A549 (cell line): ENCODE data around the gene GNG14. TPM values are rescaled to one million over a fixed set of nuclear protein-coding genes. Genes with fewer than 3 reads are reported as not detected.

ENCODE experiments used
- ATAC-seq, 2 experiments: fragments of 200-7000 bp in 1 of 2; fragments of >200 bp in 1 of 2; cut with Nextera tagmentation in 1 of 2; cut with Tn5 transposase in 1 of 2; 3 replicates each; pipeline versions ENCODE4 v1.8.0 to v1.9.1; 2018 to 2020; ENCODE audit warnings: mild to moderate bottlenecking in 1 of 2, moderate library complexity in 1 of 2
- CTCF ChIA-PET: fragments of 300-600 bp; sonication (Branson Sonifier 250); formaldehyde crosslinking; extraction: SDS; loops from one replicate; lab custom pipeline; 2021; ENCODE audit warnings: antibody characterized with exemption, inconsistent platforms; lab: Yijun Ruan, JAX
- POLR2A ChIA-PET: fragments of 350-600 bp; formaldehyde crosslinking; extraction: SDS; loops from one replicate; lab custom pipeline; 2021; ENCODE audit warnings: antibody characterized with exemption, inconsistent platforms; lab: Yijun Ruan, JAX
- DNase-seq, 2 experiments: peaks; one replicate each; pipeline versions ENCODE4 v3.0.0 to v3.0.0-alpha.2; 2011 to 2016; ENCODE audit warnings: low read depth in 1 of 2, low spot score in 1 of 2
- FAIRE-seq: peaks from 2 replicates; lab custom pipeline; 2011; peaks lifted over from hg19 to GRCh38; lab: Jason Lieb, UNC
- H3K27ac ChIP-seq, 2 experiments: fragments of >200 bp; sonication (Bioruptor Twin); formaldehyde crosslinking; 3 replicates each; pipeline ENCODE4 v1.5.1; 2016 to 2017
- H3K4me1 ChIP-seq: fragments of >200 bp; sonication (Bioruptor Twin); formaldehyde crosslinking; 3 replicates; pipeline ENCODE4 v1.6.1; 2016
- H3K4me2 ChIP-seq: fragments of >200 bp; sonication (Bioruptor Twin); formaldehyde crosslinking; 3 replicates; pipeline ENCODE4 v1.6.1; 2016
- H3K4me3 ChIP-seq: fragments of >200 bp; sonication (Bioruptor Twin); formaldehyde crosslinking; 3 replicates; pipeline ENCODE4 v1.5.1; 2016
- H3K9me3 ChIP-seq: fragments of >200 bp; sonication (Bioruptor Twin); formaldehyde crosslinking; 3 replicates; pipeline ENCODE4 v1.6.1; 2016
- BHLHE40 ChIP-seq: IDR thresholded peaks from 2 replicates; pipeline ENCODE4 v1.6.1; 2012; ENCODE audit warnings: low read depth, low read length, inconsistent platforms
- CEBPB ChIP-seq, 2 experiments: fragments of >200 bp in 1 of 2; sonication (Bioruptor Twin) in 1 of 2; formaldehyde crosslinking in 1 of 2; IDR thresholded peaks; 2 replicates each; pipeline ENCODE4 v1.6.1; 2012 to 2016
- CHD4 ChIP-seq: fragments of 200-600 bp; sonication (generic); IDR thresholded peaks from 2 replicates; pipeline ENCODE4 v1.6.1; 2016; ENCODE audit warnings: antibody characterized with exemption, mild to moderate bottlenecking, borderline replicate concordance
- EHF ChIP-seq: fragments of 250-450 bp; sonication (Bioruptor Pico); IDR thresholded peaks from 2 replicates; pipeline ENCODE4 v1.5.0; 2020; ENCODE audit warnings: mild to moderate bottlenecking
- ESRRA ChIP-seq: fragments of 150-350 bp; IDR thresholded peaks from 2 replicates; pipeline ENCODE4 v1.6.1; 2014; ENCODE audit warnings: mild to moderate bottlenecking, low read length, borderline replicate concordance
- FOXS1 ChIP-seq: fragments of 250-450 bp; sonication (Bioruptor Pico); IDR thresholded peaks from 2 replicates; pipeline ENCODE4 v1.5.0; 2020; ENCODE audit warnings: mild to moderate bottlenecking, moderate library complexity
- HEYL ChIP-seq: fragments of 250-450 bp; sonication (Bioruptor Pico); IDR thresholded peaks from 2 replicates; pipeline ENCODE4 v1.8.0; 2021; ENCODE audit warnings: mild to moderate bottlenecking, moderate library complexity
- HOXB5 ChIP-seq: fragments of 250-450 bp; sonication (Bioruptor Pico); IDR thresholded peaks from 2 replicates; pipeline ENCODE4 v1.5.0; 2020; ENCODE audit warnings: mild to moderate bottlenecking, moderate library complexity
- JUN ChIP-seq, 2 experiments: fragments of >200 bp; sonication (Bioruptor Twin); formaldehyde crosslinking; IDR thresholded peaks; 2 replicates in 1 of 2; 3 replicates in 1 of 2; pipeline ENCODE4 v1.6.1; 2016 to 2017
- JUNB ChIP-seq: fragments of >200 bp; sonication (Bioruptor Twin); formaldehyde crosslinking; IDR thresholded peaks from 2 replicates; pipeline ENCODE4 v1.6.1; 2016
- NR3C1 ChIP-seq: fragments of >200 bp; sonication (Bioruptor Twin); formaldehyde crosslinking; IDR thresholded peaks from 3 replicates; pipeline ENCODE4 v1.6.1; 2017
- RCOR1 ChIP-seq: fragments of 150-350 bp; IDR thresholded peaks from 2 replicates; pipeline ENCODE4 v1.6.1; 2014; ENCODE audit warnings: antibody characterized with exemption, low read length, low read depth
- SMC3 ChIP-seq: fragments of >200 bp; sonication (Bioruptor Twin); formaldehyde crosslinking; IDR thresholded peaks from 3 replicates; pipeline ENCODE4 v1.6.1; 2018; ENCODE audit warnings: inconsistent platforms
- TFCP2L1 ChIP-seq: fragments of 250-450 bp; sonication (Bioruptor Pico); IDR thresholded peaks from 2 replicates; pipeline ENCODE4 v1.5.0; 2021; ENCODE audit warnings: mild to moderate bottlenecking
- ZFP36 ChIP-seq: fragments of 450-650 bp; IDR thresholded peaks from 2 replicates; pipeline ENCODE4 v1.6.1; 2014; ENCODE audit warnings: borderline replicate concordance; ENCODE audit not compliant: partially characterized antibody
- ZNF302 ChIP-seq: fragments of 250-450 bp; sonication (Bioruptor Pico); IDR thresholded peaks from 2 replicates; pipeline ENCODE4 v1.9.0; 2021; ENCODE audit warnings: inconsistent platforms, mild to moderate bottlenecking, moderate library complexity
- ZSCAN20 ChIP-seq: fragments of 250-450 bp; sonication (Bioruptor Pico); IDR thresholded peaks from 2 replicates; pipeline ENCODE4 v1.8.0; 2022; ENCODE audit warnings: mild to moderate bottlenecking, moderate library complexity
- WGBS: methylation state at CpG from one replicate; pipeline ENCODE4 v1.1.6; 2017; ENCODE audit errors: missing lambda C conversion rate; 5-methylcytosine and 5-hydroxymethylcytosine counted together
- polyA plus RNA-seq, 4 experiments: library from polyadenylated mRNA; depleted of rRNA in 3 of 4; stranded (reverse); fragments of >200 nt; fragmentation: RNase III in 1 of 4; extraction: RNeasy Plus Mini Kit Qiagen cat#74134 plus additional on column Dnase treatment in 1 of 4; gene quantifications; 2 replicates in 3 of 4; 3 replicates in 1 of 4; pipeline ENCODE4 v1.2.3, GENCODE V29; 2011 to 2017
- TF ChIP-seq, protein P1 (sequence below): fragments of 450-650 bp; IDR thresholded peaks from 2 replicates; pipeline ENCODE4 v1.6.1; 2014; ENCODE audit warnings: antibody characterized with exemption
- TF ChIP-seq, protein P2 (sequence below): fragments of 250-450 bp; sonication (Bioruptor Pico); IDR thresholded peaks from 2 replicates; pipeline ENCODE4 v1.5.0; 2020; ENCODE audit warnings: low read depth, mild to moderate bottlenecking, moderate library complexity
- TF ChIP-seq, protein P3 (sequence below): fragments of 200-600 bp; sonication (generic); IDR thresholded peaks from 2 replicates; pipeline ENCODE4 v1.6.1; 2016; ENCODE audit warnings: antibody characterized with exemption, mild to moderate bottlenecking, moderate library complexity
- TF ChIP-seq, protein P4 (sequence below): fragments of 150-350 bp; IDR thresholded peaks from 2 replicates; pipeline ENCODE4 v1.6.1; 2014; ENCODE audit warnings: low read depth, mild to moderate bottlenecking, low read length
- TF ChIP-seq, protein P5 (sequence below): fragments of >200 bp; sonication (Bioruptor Twin); formaldehyde crosslinking; IDR thresholded peaks from 2 replicates; pipeline ENCODE4 v1.6.1; 2016

Gene GNG14
- polyA plus RNA-seq, 2 of the 4 experiments (the other 2 are of a cell fraction) = not detected

DNA sequence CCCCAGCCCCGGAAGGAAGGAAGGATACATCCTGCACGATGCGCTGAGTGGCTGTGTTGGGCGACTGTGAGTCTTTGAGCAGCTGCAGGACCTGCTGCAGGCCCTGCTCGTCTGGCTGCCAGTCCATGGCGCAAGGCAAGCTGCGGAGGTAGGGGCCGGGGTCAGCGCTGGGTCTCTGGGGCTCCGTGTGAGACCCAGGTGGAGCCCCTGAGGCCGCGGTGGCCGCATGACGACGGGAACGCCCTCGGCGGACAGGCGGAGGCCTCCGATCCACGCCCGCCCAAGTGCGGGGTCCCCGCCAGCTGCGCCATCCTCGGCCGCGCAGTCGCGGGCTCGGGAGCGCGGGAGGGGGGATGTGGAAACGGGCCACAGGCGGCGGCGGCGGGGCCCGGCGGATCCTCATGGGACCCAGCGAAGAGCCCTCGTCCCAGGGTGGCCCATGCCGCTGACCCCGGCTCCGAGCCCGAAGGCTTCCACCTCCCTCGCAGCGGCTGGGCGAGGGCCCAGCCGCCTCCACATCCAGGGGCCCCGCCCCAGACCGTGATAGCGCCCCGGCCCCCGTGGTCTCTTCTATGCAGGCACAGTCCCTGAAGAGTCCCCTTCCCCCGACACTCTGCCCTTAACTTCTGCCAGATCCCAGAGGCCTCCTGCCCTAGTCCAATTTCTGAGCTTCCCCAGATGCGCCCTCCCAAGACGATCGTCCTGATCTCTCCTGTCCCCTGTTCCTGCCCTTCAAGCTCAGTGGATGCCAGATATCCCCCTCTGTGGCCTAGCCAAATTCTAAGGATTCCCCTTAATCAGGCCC lies 33.3 kb downstream of the GNG14 start (continued):
- TF ChIP-seq, protein P1, sequence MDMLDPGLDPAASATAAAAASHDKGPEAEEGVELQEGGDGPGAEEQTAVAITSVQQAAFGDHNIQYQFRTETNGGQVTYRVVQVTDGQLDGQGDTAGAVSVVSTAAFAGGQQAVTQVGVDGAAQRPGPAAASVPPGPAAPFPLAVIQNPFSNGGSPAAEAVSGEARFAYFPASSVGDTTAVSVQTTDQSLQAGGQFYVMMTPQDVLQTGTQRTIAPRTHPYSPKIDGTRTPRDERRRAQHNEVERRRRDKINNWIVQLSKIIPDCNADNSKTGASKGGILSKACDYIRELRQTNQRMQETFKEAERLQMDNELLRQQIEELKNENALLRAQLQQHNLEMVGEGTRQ = no peak
- no peak for TF ChIP-seq RCOR1
- TF ChIP-seq EHF (CRISPR knock-in tag) = no peak
- TF ChIP-seq ZSCAN20 (CRISPR knock-in tag) = no peak
- no peak for TF ChIP-seq HOXB5 (CRISPR knock-in tag)
- no peak for TF ChIP-seq SMC3
- TF ChIP-seq JUNB = no peak
- TF ChIP-seq CHD4 = no peak
- TF ChIP-seq ZFP36 = no peak
- TF ChIP-seq, protein P2, sequence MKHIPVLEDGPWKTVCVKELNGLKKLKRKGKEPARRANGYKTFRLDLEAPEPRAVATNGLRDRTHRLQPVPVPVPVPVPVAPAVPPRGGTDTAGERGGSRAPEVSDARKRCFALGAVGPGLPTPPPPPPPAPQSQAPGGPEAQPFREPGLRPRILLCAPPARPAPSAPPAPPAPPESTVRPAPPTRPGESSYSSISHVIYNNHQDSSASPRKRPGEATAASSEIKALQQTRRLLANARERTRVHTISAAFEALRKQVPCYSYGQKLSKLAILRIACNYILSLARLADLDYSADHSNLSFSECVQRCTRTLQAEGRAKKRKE (CRISPR knock-in tag) = no peak
- TF ChIP-seq, protein P3, sequence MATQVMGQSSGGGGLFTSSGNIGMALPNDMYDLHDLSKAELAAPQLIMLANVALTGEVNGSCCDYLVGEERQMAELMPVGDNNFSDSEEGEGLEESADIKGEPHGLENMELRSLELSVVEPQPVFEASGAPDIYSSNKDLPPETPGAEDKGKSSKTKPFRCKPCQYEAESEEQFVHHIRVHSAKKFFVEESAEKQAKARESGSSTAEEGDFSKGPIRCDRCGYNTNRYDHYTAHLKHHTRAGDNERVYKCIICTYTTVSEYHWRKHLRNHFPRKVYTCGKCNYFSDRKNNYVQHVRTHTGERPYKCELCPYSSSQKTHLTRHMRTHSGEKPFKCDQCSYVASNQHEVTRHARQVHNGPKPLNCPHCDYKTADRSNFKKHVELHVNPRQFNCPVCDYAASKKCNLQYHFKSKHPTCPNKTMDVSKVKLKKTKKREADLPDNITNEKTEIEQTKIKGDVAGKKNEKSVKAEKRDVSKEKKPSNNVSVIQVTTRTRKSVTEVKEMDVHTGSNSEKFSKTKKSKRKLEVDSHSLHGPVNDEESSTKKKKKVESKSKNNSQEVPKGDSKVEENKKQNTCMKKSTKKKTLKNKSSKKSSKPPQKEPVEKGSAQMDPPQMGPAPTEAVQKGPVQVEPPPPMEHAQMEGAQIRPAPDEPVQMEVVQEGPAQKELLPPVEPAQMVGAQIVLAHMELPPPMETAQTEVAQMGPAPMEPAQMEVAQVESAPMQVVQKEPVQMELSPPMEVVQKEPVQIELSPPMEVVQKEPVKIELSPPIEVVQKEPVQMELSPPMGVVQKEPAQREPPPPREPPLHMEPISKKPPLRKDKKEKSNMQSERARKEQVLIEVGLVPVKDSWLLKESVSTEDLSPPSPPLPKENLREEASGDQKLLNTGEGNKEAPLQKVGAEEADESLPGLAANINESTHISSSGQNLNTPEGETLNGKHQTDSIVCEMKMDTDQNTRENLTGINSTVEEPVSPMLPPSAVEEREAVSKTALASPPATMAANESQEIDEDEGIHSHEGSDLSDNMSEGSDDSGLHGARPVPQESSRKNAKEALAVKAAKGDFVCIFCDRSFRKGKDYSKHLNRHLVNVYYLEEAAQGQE = no peak

DNA sequence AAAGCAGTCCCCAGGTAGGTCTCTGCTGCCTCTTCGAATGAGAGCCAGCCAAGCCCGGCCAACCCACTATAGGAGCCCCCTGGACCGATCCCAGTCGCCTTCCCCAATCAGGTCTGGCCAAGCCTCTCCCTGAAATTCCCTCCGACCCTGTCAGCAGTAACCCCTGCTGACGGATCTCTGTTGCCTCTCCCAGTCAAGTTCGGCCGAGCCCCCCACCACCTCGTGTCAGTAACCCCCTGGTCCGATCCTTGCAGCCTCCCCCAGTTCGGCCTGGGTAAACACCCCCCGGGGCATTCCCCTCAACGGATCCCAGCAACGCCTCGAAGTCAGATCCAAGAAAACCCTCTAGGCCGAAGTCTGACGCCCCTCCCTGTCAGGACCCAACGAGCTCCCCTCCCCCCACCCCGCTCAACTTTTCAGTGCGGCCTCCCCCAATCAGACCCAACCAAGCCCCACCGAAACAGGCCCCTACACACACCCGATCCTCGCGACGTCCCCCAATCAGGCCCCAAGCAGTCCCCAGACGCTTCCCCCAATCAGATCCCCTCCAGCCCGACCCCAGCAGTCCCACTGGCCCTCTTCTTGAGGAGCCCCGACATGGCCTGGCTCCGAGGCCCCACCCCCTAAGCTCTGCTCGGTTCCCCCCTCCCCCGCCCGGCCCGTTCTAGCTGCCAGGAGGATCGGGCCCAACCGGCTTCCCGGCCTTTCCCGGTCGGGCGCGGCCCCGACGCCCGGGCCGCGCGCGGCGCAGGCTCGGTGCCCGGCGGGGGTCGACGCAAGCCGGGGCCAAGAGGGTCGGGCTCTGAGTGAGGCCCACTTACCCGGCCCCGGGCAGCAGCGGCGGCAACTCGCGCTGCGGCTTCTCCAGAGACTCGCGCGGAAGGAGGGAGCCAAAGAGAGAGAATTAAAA lies 34.1 kb downstream of the GNG14 start:
- CTCF ChIA-PET = interaction anchor here (0.9 to 3.3 kb wide), 6 partner anchors 12 to 74 kb away, joined by 4 to 11 read pairs (median 6); no protein-coding TSS in a partner anchor
- H3K4me2 ChIP-seq = peak overlapping the region; percentile 94
- POLR2A ChIA-PET = interaction anchor here (0.6 to 0.7 kb wide), 2 partner anchors 12 to 84 kb away, joined by 3 read pairs; partner anchors contain the start of gene TRIR
- FAIRE-seq (no peak), DNase-seq (peak; percentile 24 to 31), ATAC-seq (peak in 1 of 2 experiments; percentile 34; a peak in 3 of 6 replicates)
- H3K9me3 ChIP-seq = no peaks in the 10 kb centered on the region
- H3K4me1 ChIP-seq = peaks cover 10% of the 10 kb centered on the region; the same call in 1 of the 3 replicates
- peak overlapping the region; percentile 76 for H3K4me3 ChIP-seq
- no peak for TF ChIP-seq ZNF302 (CRISPR knock-in tag)
- no peak for TF ChIP-seq TFCP2L1 (CRISPR knock-in tag)
- no peak for TF ChIP-seq FOXS1 (CRISPR knock-in tag)
- TF ChIP-seq JUN (IDR thresholded peaks at IDR 0.05) = no peak; a peak in 1 of 5 replicates
- TF ChIP-seq, protein P4, sequence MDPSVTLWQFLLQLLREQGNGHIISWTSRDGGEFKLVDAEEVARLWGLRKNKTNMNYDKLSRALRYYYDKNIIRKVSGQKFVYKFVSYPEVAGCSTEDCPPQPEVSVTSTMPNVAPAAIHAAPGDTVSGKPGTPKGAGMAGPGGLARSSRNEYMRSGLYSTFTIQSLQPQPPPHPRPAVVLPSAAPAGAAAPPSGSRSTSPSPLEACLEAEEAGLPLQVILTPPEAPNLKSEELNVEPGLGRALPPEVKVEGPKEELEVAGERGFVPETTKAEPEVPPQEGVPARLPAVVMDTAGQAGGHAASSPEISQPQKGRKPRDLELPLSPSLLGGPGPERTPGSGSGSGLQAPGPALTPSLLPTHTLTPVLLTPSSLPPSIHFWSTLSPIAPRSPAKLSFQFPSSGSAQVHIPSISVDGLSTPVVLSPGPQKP = no peak
- no peak for TF ChIP-seq BHLHE40
- TF ChIP-seq ZSCAN20 (CRISPR knock-in tag) = no peak
- no peak for TF ChIP-seq HEYL (CRISPR knock-in tag)
- TF ChIP-seq, protein P5, sequence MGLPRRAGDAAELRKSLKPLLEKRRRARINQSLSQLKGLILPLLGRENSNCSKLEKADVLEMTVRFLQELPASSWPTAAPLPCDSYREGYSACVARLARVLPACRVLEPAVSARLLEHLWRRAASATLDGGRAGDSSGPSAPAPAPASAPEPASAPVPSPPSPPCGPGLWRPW = no peak
- no peak for TF ChIP-seq CEBPB (IDR thresholded peaks at IDR 0.05)
- TF ChIP-seq NR3C1 = no peak
- TF ChIP-seq ESRRA = no peak
- H3K27ac ChIP-seq = peak overlapping the region; percentile 91 to 99
- WGBS = 14% methylated on average over 11 of the region's 65 CpGs
